ENCODE measurements around the gene NEU3.

GRCh38 chr11:75040167-75040770 is 51.5 kb downstream of the NEU3 start:
- no peak for TF ChIP-seq CTCF (IDR thresholded peaks at IDR 0.05)
- TF ChIP-seq POLR2AphosphoS5 (IDR thresholded peaks at IDR 0.05; ENCODE audit: low read depth, low read length) = no peak
- no peak for TF ChIP-seq REST (IDR thresholded peaks at IDR 0.05; ENCODE audit: insufficient read depth in 1 of 2, low read depth in 2 of 2, low read length in 1 of 2)
- no peak for TF ChIP-seq TCF7L2 (IDR thresholded peaks at IDR 0.05; ENCODE audit: low read depth, low read length)

All from Panc1 (cell line).